Mesendoderm (in vitro differentiated cells): ENCODE data around the gene OTOG.
A peak's percentile ranks its signal among the peaks of the same experiment; 100 is the strongest.

Source experiments
- DNase-seq: peaks from one replicate; pipeline ENCODE4 v3.0.0; 2013
- H2AK5ac ChIP-seq: 2 replicates; pipeline ENCODE4 v1.6.1; 2013; ENCODE audit warnings: low read length, inconsistent platforms
- H2BK120ac ChIP-seq: 2 replicates; pipeline ENCODE4 v1.6.1; 2013; ENCODE audit warnings: low read depth, mild to moderate bottlenecking, low read length, moderate library complexity, mixed read lengths
- H2BK15ac ChIP-seq: replicated peaks from 2 replicates; pipeline ENCODE4 v1.6.1; 2013; ENCODE audit warnings: low read depth, mild to moderate bottlenecking, moderate library complexity
- H2BK5ac ChIP-seq: 2 replicates; pipeline ENCODE4 v1.6.1; 2013; ENCODE audit warnings: low read length, inconsistent platforms
- H3K18ac ChIP-seq: 2 replicates; pipeline ENCODE4 v1.6.1; 2013; ENCODE audit warnings: mild to moderate bottlenecking, low read length, mixed read lengths
- H3K23ac ChIP-seq: one replicate; pipeline ENCODE4 v1.6.1; 2013; ENCODE audit warnings: low read length
- H3K27ac ChIP-seq: 2 replicates; pipeline ENCODE4 v1.5.1; 2013; ENCODE audit warnings: low read depth, mild to moderate bottlenecking, inconsistent platforms, low read length, moderate library complexity
- H3K27me3 ChIP-seq: 2 replicates; pipeline ENCODE4 v1.6.1; 2013; ENCODE audit warnings: low read length, control low read depth, mild to moderate bottlenecking, inconsistent platforms; ENCODE audit not compliant: insufficient read depth, poor library complexity
- H3K36me3 ChIP-seq: 2 replicates; pipeline ENCODE4 v1.6.1; 2013; ENCODE audit warnings: low read length, inconsistent platforms; ENCODE audit not compliant: control insufficient read depth, insufficient read depth
- H3K4ac ChIP-seq: one replicate; pipeline ENCODE4 v1.6.1; 2013; ENCODE audit warnings: low read depth, mild to moderate bottlenecking, low read length, moderate library complexity
- H3K4me1 ChIP-seq: 2 replicates; pipeline ENCODE4 v1.6.1; 2013; ENCODE audit warnings: low read depth, low read length, inconsistent platforms; ENCODE audit not compliant: control insufficient read depth
- H3K4me2 ChIP-seq: 2 replicates; pipeline ENCODE4 v1.6.1; 2013; ENCODE audit warnings: low read length
- H3K4me3 ChIP-seq: 2 replicates; pipeline ENCODE4 v1.5.1; 2013; ENCODE audit warnings: mild to moderate bottlenecking, low read length
- H3K56ac ChIP-seq: one replicate; pipeline ENCODE4 v1.6.1; 2013; ENCODE audit warnings: low read length
- H3K79me1 ChIP-seq: 2 replicates; pipeline ENCODE4 v1.6.1; 2013; ENCODE audit warnings: low read length, inconsistent platforms
- H3K79me2 ChIP-seq: 2 replicates; pipeline ENCODE4 v1.6.1; 2013; ENCODE audit warnings: mild to moderate bottlenecking, low read length; ENCODE audit not compliant: control insufficient read depth, insufficient read depth
- H3K9ac ChIP-seq: 2 replicates; pipeline ENCODE4 v1.6.1; 2013; ENCODE audit warnings: low read length, inconsistent platforms
- H4K5ac ChIP-seq: one replicate; pipeline ENCODE4 v1.6.1; 2013; ENCODE audit warnings: low read length
- H4K8ac ChIP-seq: one replicate; pipeline ENCODE4 v1.6.1; 2013; ENCODE audit warnings: low read depth, mild to moderate bottlenecking, control low read depth, low read length, moderate library complexity
- WGBS: extraction: QIAGEN DNeasy Blood & Tissue Kit; methylation state at CpG from one replicate; pipeline ENCODE4 v1.1.7; 2013; ENCODE audit warnings: low lambda C conversion rate, missing lambda C conversion rate; ENCODE audit not compliant: insufficient coverage; ENCODE audit errors: extremely low coverage; 5-methylcytosine and 5-hydroxymethylcytosine counted together

Gene OTOG

GRCh38 chr11:17531071-17531600 lies 15.9 kb upstream of the OTOG start:
- Histone ChIP-seq H3K18ac (no peak overlapping the region), H3K27me3 (no peaks in the 10 kb centered on the region)

GRCh38 chr11:17531636-17532113 lies 15.4 kb upstream of the OTOG start:
- no peak for DNase-seq
- Histone ChIP-seq H2BK15ac (no peak overlapping the region), H4K8ac (no peak overlapping the region), H3K4me3 (no peak overlapping the region), H3K9ac (no peak overlapping the region), H3K23ac (no peak overlapping the region), H3K4ac (no peak overlapping the region), H3K79me1 (no peaks in the 10 kb centered on the region), H3K36me3 (no peaks in the 10 kb centered on the region), H3K18ac (no peak overlapping the region), H3K27me3 (no peaks in the 10 kb centered on the region), H3K4me2 (no peak overlapping the region), H3K4me1 (no peaks in the 10 kb centered on the region), H2BK5ac (no peak overlapping the region), H2AK5ac (no peak overlapping the region), H4K5ac (no peak overlapping the region), H2BK120ac (no peak overlapping the region), H3K56ac (no peak overlapping the region), H3K79me2 (no peaks in the 10 kb centered on the region), H3K27ac (no peak overlapping the region)
- WGBS: no CpG with 5 or more reads among the region's 6 CpGs

More at GRCh38 chr11:17531071-17531600, 15.9 kb upstream of the OTOG start:
- Histone ChIP-seq H3K4me3 (no peak overlapping the region), H2BK15ac (no peak overlapping the region), H3K4me2 (no peak overlapping the region), H3K27ac (no peak overlapping the region), H3K4ac (no peak overlapping the region), H3K9ac (no peak overlapping the region), H3K4me1 (no peaks in the 10 kb centered on the region), H2BK120ac (no peak overlapping the region), H2BK5ac (no peak overlapping the region), H3K23ac (no peak overlapping the region), H3K79me2 (no peaks in the 10 kb centered on the region), H3K56ac (no peak overlapping the region), H4K5ac (no peak overlapping the region), H4K8ac (no peak overlapping the region), H3K36me3 (no peaks in the 10 kb centered on the region), H3K79me1 (no peaks in the 10 kb centered on the region), H2AK5ac (no peak overlapping the region)
- no CpG with 5 or more reads among the region's 22 CpGs for WGBS
- no peak for DNase-seq

GRCh38 chr11:17532784-17533183 lies 14.3 kb upstream of the OTOG start:
- Histone ChIP-seq H3K9ac (no peak overlapping the region), H3K79me1 (no peaks in the 10 kb centered on the region), H4K5ac (no peak overlapping the region), H3K56ac (no peak overlapping the region), H3K4ac (no peak overlapping the region), H3K27me3 (no peaks in the 10 kb centered on the region), H3K4me1 (no peaks in the 10 kb centered on the region), H2AK5ac (no peak overlapping the region), H3K27ac (no peak overlapping the region), H4K8ac (no peak overlapping the region), H3K4me3 (no peak overlapping the region), H2BK15ac (no peak overlapping the region), H3K23ac (no peak overlapping the region), H2BK5ac (no peak overlapping the region), H2BK120ac (no peak overlapping the region), H3K79me2 (no peaks in the 10 kb centered on the region), H3K4me2 (no peak overlapping the region), H3K36me3 (no peaks in the 10 kb centered on the region), H3K18ac (no peak overlapping the region)
- no peak for DNase-seq
- whole genome bisulfite sequencing: no CpG with 5 or more reads among the region's 2 CpGs

- no peaks in the 10 kb centered on the region for H3K4me1 ChIP-seq
- H3K56ac ChIP-seq: no peak overlapping the region
- H3K36me3 ChIP-seq: no peaks in the 10 kb centered on the region
- DNase-seq: no peak
- no peak overlapping the region for H3K4me3 ChIP-seq
- H3K79me2 ChIP-seq: no peaks in the 10 kb centered on the region
- H3K4me2 ChIP-seq: no peak overlapping the region
- H4K8ac ChIP-seq: no peak overlapping the region
- H3K23ac ChIP-seq: no peak overlapping the region
- no peak overlapping the region for H2AK5ac ChIP-seq
- H2BK120ac ChIP-seq: no peak overlapping the region
- H2BK15ac ChIP-seq: no peak overlapping the region
- no peak overlapping the region for H3K27ac ChIP-seq
- H3K27me3 ChIP-seq: no peaks in the 10 kb centered on the region
- no peaks in the 10 kb centered on the region for H3K79me1 ChIP-seq
- no peak overlapping the region for H4K5ac ChIP-seq
- H3K9ac ChIP-seq: no peak overlapping the region
- H3K4ac ChIP-seq: no peak overlapping the region
- no peak overlapping the region for H3K18ac ChIP-seq
- WGBS: no CpG with 5 or more reads among the region's 6 CpGs
- H2BK5ac ChIP-seq: no peak overlapping the region
Observed at GRCh38 chr11:17533341-17533740, 13.7 kb upstream of the OTOG start.

GRCh38 chr11:17533778-17534415 lies 13.2 kb upstream of the OTOG start:
- Histone ChIP-seq H3K79me2 (no peaks in the 10 kb centered on the region), H3K27me3 (no peaks in the 10 kb centered on the region), H3K79me1 (no peaks in the 10 kb centered on the region), H2AK5ac (no peak overlapping the region), H3K36me3 (no peaks in the 10 kb centered on the region), H2BK5ac (no peak overlapping the region), H3K27ac (no peak overlapping the region), H2BK15ac (no peak overlapping the region), H4K8ac (no peak overlapping the region), H3K4me2 (no peak overlapping the region), H3K4me3 (no peak overlapping the region), H4K5ac (no peak overlapping the region), H3K4me1 (no peaks in the 10 kb centered on the region), H3K56ac (no peak overlapping the region), H3K18ac (no peak overlapping the region), H3K9ac (no peak overlapping the region), H2BK120ac (no peak overlapping the region), H3K23ac (no peak overlapping the region), H3K4ac (no peak overlapping the region)
- whole genome bisulfite sequencing: no CpG with 5 or more reads among the region's 11 CpGs
- peak; percentile 62 for DNase-seq

GRCh38 chr11:17535488-17535887 lies 11.6 kb upstream of the OTOG start:
- no peak overlapping the region for H3K23ac ChIP-seq
- WGBS: no CpG with 5 or more reads among the region's 3 CpGs

More at GRCh38 chr11:17535488-17535887, 11.6 kb upstream of the OTOG start:
- no peak overlapping the region for H2AK5ac ChIP-seq
- H2BK15ac ChIP-seq: no peak overlapping the region
- no peaks in the 10 kb centered on the region for H3K79me1 ChIP-seq
- no peak overlapping the region for H4K5ac ChIP-seq
- H3K4ac ChIP-seq: no peak overlapping the region
- no peaks in the 10 kb centered on the region for H3K36me3 ChIP-seq
- H2BK120ac ChIP-seq: no peak overlapping the region
- H3K27me3 ChIP-seq: no peaks in the 10 kb centered on the region
- no peak overlapping the region for H3K18ac ChIP-seq
- no peak overlapping the region for H3K56ac ChIP-seq
- H2BK5ac ChIP-seq: no peak overlapping the region
- no peaks in the 10 kb centered on the region for H3K4me1 ChIP-seq
- no peak overlapping the region for H3K9ac ChIP-seq
- no peak overlapping the region for H4K8ac ChIP-seq
- H3K4me2 ChIP-seq: no peak overlapping the region
- DNase-seq: no peak
- no peak overlapping the region for H3K27ac ChIP-seq
- no peaks in the 10 kb centered on the region for H3K79me2 ChIP-seq
- no peak overlapping the region for H3K4me3 ChIP-seq
